Stimulated activated CD4-positive, alpha-beta T cell treated with anti-CD3 and anti-CD28 coated beads, Interleukin-1b, Interleukin-23, amount 100 ng/mL, for 1 hour (primary cell): ENCODE measurements around the gene AMER3.

ENCODE experiments used
- DNase-seq, 2 donors: peaks; one replicate each; pipeline ENCODE4 v3.0.0-alpha.2; 2020; ENCODE audit warnings: low read depth in 2 of 2

AMER3 gene

GRCh38 chr2:130756053-130756873, 923 bp downstream of the AMER3 start:
- DNase-seq, result no peak

- no peak for DNase-seq
These were observed 1.7 kb downstream of the AMER3 start for GRCh38 chr2:130756874-130757668.

- DNase-seq, result no peak
These were observed 4.8 kb downstream of the AMER3 start for GRCh38 chr2:130759906-130760753.

GRCh38 chr2:130760754-130761751, 5.7 kb downstream of the AMER3 start:
- DNase-seq, result no peak

GRCh38 chr2:130762031-130762909, 6.9 kb downstream of the AMER3 start:
- DNase-seq, result no peak

GRCh38 chr2:130762910-130763385, 7.6 kb downstream of the AMER3 start:
- no peak for DNase-seq

- no peak for DNase-seq
These were observed 8.1 kb downstream of the AMER3 start for GRCh38 chr2:130763405-130763804.

- DNase-seq, result no peak
These were observed 8.9 kb downstream of the AMER3 start for GRCh38 chr2:130764035-130764820.

GRCh38 chr2:130764821-130765115, 9.4 kb downstream of the AMER3 start:
- no peak for DNase-seq

- no peak for DNase-seq
These were observed 10.1 kb downstream of the AMER3 start for GRCh38 chr2:130765464-130765863.

GRCh38 chr2:130766037-130766436, 10.7 kb downstream of the AMER3 start:
- DNase-seq, result no peak

GRCh38 chr2:130766711-130767407, 11.5 kb downstream of the AMER3 start:
- no peak for DNase-seq

- no peak for DNase-seq
These were observed 12.1 kb downstream of the AMER3 start for GRCh38 chr2:130767408-130767775.

- no peak for DNase-seq
These were observed 13.0 kb downstream of the AMER3 start for GRCh38 chr2:130768191-130768855.

- DNase-seq, result no peak
These were observed 14.1 kb downstream of the AMER3 start for GRCh38 chr2:130769343-130769907.

GRCh38 chr2:130776550-130776949, 21.2 kb downstream of the AMER3 start:
- no peak for DNase-seq

GRCh38 chr2:130778781-130779180, 23.4 kb downstream of the AMER3 start:
- DNase-seq, result no peak
